Testis (tissue), 3 donors: ENCODE measurements around the gene TMEM18. TPM values are rescaled to one million over a fixed set of nuclear protein-coding genes. Genes with fewer than 3 reads are reported as not detected.

Source experiments
- DNase-seq: peaks from one replicate; pipeline ENCODE4 v3.0.0-alpha.2; 2019
- H3K27ac ChIP-seq, 2 donors: fragments of 200-600 bp; sonication (generic); one replicate each; pipeline ENCODE4 v1.5.1; 2019
- H3K27me3 ChIP-seq: fragments of 200-600 bp; sonication (generic); one replicate; pipeline ENCODE4 v1.5.1; 2019
- H3K36me3 ChIP-seq: fragments of 200-600 bp; sonication (generic); one replicate; pipeline ENCODE4 v1.5.1; 2017; ENCODE audit warnings: low read depth; ENCODE audit errors: missing control alignments
- H3K4me1 ChIP-seq: fragments of 200-600 bp; sonication (generic); one replicate; pipeline ENCODE4 v1.5.1; 2019
- H3K4me3 ChIP-seq, 2 donors: fragments of 200-600 bp; sonication (generic); one replicate each; pipeline ENCODE4 v1.5.1; 2017 to 2019
- H3K9me3 ChIP-seq: fragments of 200-600 bp; sonication (generic); one replicate; pipeline ENCODE4 v1.5.1; 2017
- CTCF ChIP-seq, 3 experiments: fragments of 450-650 bp in 2 of 3; fragments of 200-600 bp in 1 of 3; sonication (generic) in 1 of 3; IDR thresholded peaks; one replicate each; pipeline ENCODE4 v1.5.1; 2016 to 2019; ENCODE audit warnings: antibody characterized with exemption in 3 of 3, mild to moderate bottlenecking in 2 of 3, moderate library complexity in 1 of 3
- POLR2A ChIP-seq: fragments of 450-650 bp; IDR thresholded peaks from one replicate; pipeline ENCODE4 v1.6.1; 2017; ENCODE audit warnings: antibody characterized with exemption, mild to moderate bottlenecking, moderate library complexity
- WGBS, 2 donors: methylation state at CpG; one replicate each; pipeline ENCODE4 v1.1.5; 2018; 5-methylcytosine and 5-hydroxymethylcytosine counted together
- intact Hi-C: fragments of 100-400 bp; cut with DNase I; formaldehyde crosslinking; loops from one replicate; pipeline ENCODE4 v1.15.1; 2023; ENCODE audit warnings: low total_unique reads
- polyA plus RNA-seq: library from polyadenylated mRNA; stranded (reverse); fragments of 350-450 nt; fragmentation: Illumina TruSeq; extraction: RNeasy Lipid Tissue Mini Kit (QIAGEN cat#74804); gene quantifications from one replicate; pipeline ENCODE4 v1.2.3, GENCODE V29; 2014; ENCODE audit warnings: low read depth, low replicate concordance; ENCODE audit not compliant: insufficient read depth
- total RNA-seq, 2 donors: library from RNA; depleted of rRNA; stranded (reverse); fragments of >200 nt; gene quantifications; one replicate each; pipeline ENCODE4 v1.2.3, GENCODE V29; 2016

Gene TMEM18
- total and polyA plus RNA-seq, 3 donors from 2014 or later, result 18.0 to 30.5 (median 25.8) TPM

GRCh38 chr2:694906-695510 is 17.8 kb upstream of the TMEM18 start:
- intact Hi-C loops, result no loop called here
- H3K27ac ChIP-seq, result peak overlapping the region; percentile 22 to 34

DNA sequence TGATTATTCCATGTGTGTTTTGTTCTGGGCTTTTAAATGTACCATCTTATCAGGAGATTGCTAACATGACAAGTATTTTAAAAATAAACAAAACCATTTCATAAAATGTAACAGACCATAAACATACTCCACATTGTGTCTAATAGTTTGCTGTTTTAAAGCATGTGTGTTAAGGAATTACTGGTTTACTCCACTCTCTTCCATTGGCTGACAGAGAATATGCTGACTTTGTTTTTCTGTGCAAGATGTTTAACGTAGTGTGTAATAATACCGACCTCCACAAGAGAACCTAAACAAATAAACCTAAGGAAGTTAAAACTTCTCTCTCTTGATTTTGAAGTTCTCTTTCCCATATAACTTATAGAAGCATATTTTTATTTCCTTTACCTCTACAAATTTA is 17.0 kb upstream of the TMEM18 start:
- TF ChIP-seq POLR2A, result no peak
- TF ChIP-seq CTCF (IDR thresholded peaks at IDR 0.05), result no peak
- Histone ChIP-seq H3K4me3 (no peak overlapping the region), H3K27me3 (no peaks in the 10 kb centered on the region), H3K27ac (peak overlapping the region in 1 of 2 donors; percentile 22), H3K9me3 (no peaks in the 10 kb centered on the region), H3K36me3 (no peaks in the 10 kb centered on the region), H3K4me1 (no peaks in the 10 kb centered on the region)
- 40% methylated on average over 2 of the region's 2 CpGs for WGBS, 2 donors
- intact Hi-C loops, result no loop called here
- DNase-seq, result no peak

More at GRCh38 chr2:694906-695510, 17.8 kb upstream of the TMEM18 start:
- peak; percentile 34 for DNase-seq
- H3K27me3 ChIP-seq, result no peaks in the 10 kb centered on the region
- TF ChIP-seq CTCF (IDR thresholded peaks at IDR 0.05) (no peak), POLR2A (no peak)
- no peak overlapping the region for H3K4me3 ChIP-seq
- no peaks in the 10 kb centered on the region for H3K4me1 ChIP-seq
- H3K36me3 ChIP-seq, result no peaks in the 10 kb centered on the region
- WGBS, 2 donors, result 40 to 42% methylated on average over 6 of the region's 6 CpGs
- no peaks in the 10 kb centered on the region for H3K9me3 ChIP-seq

DNA sequence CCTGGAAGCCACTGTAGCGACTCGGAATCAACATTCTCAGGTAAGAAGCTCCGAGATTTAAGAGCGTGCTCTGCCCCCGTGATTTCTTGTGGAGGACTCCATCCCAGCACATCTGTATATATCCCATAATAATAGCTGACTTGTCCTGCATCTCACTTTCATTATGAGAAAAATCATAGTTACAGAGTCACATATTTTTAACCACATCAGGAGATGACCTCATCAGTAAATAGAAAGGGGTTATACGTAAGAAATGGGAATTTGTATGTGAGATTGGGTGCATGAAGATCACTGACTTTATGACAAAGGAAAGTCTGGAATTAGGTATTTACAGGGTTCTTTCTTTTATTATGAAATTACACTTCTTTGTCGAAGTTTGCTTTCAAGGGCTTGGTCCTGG is 16.4 kb upstream of the TMEM18 start:
- TF ChIP-seq POLR2A (no peak), CTCF (IDR thresholded peaks at IDR 0.05) (no peak)
- no peak overlapping the region for H3K27ac ChIP-seq
- DNase-seq, result no peak
- intact Hi-C loops, result no loop called here
- 66 to 67% methylated on average over 7 of the region's 7 CpGs for WGBS, 2 donors
- H3K9me3 ChIP-seq, result no peaks in the 10 kb centered on the region
- no peaks in the 10 kb centered on the region for H3K36me3 ChIP-seq
- H3K4me3 ChIP-seq, result no peak overlapping the region
- no peaks in the 10 kb centered on the region for H3K27me3 ChIP-seq
- no peaks in the 10 kb centered on the region for H3K4me1 ChIP-seq

DNA sequence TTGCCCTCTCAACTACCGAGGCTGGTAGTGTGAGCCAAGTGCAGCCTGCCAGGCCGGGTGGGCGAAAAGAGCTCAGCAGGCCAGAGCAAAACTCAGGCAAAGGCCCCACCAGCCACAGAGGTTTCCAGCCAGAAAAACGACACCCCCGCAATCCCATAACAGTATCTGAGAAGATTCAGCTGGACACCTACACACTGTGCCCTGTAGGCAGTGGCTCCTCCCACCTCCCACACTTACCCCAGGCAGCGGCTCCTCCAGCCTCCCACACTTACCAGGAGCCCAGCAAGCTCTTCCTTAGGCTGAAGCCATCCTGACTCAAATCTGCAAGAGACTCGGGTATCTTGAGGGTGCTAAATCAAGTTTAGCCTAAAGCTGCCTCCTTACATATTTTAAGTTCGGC is 15.6 kb upstream of the TMEM18 start:
- WGBS, 2 donors, result 57 to 59% methylated on average over 3 to 8 of the region's 8 CpGs
- Histone ChIP-seq H3K27ac (no peak overlapping the region), H3K4me3 (peak overlapping the region in 1 of 2 donors; percentile 27), H3K36me3 (no peaks in the 10 kb centered on the region), H3K4me1 (no peaks in the 10 kb centered on the region), H3K27me3 (no peaks in the 10 kb centered on the region), H3K9me3 (no peaks in the 10 kb centered on the region)
- intact Hi-C loops, result no loop called here
- no peak for TF ChIP-seq POLR2A
- TF ChIP-seq CTCF (IDR thresholded peaks at IDR 0.05), result no peak
- peak; percentile 28 for DNase-seq
